NCI-H748 (cell line): ENCODE results near the gene CACNG8.
"Not testable (repeated sequence)": the region's sequence is repeated elsewhere in the genome, so short reads cannot be mapped to it uniquely, and the experiment has no call there.

ENCODE experiments used
- DNase-seq: peaks from one replicate; lab custom pipeline; 2025; ENCODE audit not compliant: unreplicated experiment; lab: John Stamatoyannopoulos, UW

CACNG8 gene

GRCh38 chr19:54030895-54031586 lies 68.3 kb downstream of the CACNG8 start:
- no peak for DNase-seq

- DNase-seq = no peak
Observed at GRCh38 chr19:54035215-54036178, 72.8 kb downstream of the CACNG8 start.

GRCh38 chr19:54036542-54036941 lies 73.8 kb downstream of the CACNG8 start:
- DNase-seq = not testable (repeated sequence)
